CD8-positive, alpha-beta memory T cell (primary cell): ENCODE measurements around the gene CYP2S1. TPM values are rescaled to one million over a fixed set of nuclear protein-coding genes. Genes with fewer than 3 reads are reported as not detected.

Experiments used
- CTCF ChIA-PET: fragments of 350-600 bp; sonication (Branson Sonifier 250); formaldehyde crosslinking; loops from one replicate; lab custom pipeline; 2021; ENCODE audit warnings: antibody characterized with exemption; lab: Charles Lee
- POLR2A ChIA-PET: fragments of 350-600 bp; sonication (Branson Sonifier 250); formaldehyde crosslinking; loops from one replicate; lab custom pipeline; 2021; ENCODE audit warnings: antibody characterized with exemption; lab: Charles Lee
- DNase-seq, 5 donors: peaks; one replicate each; pipeline versions ENCODE4 v3.0.0 to v3.0.0-alpha.2; 2020 to 2022; ENCODE audit warnings: mixed read lengths in 1 of 5
- H3K27ac ChIP-seq: one replicate; pipeline ENCODE4 v1.7.0; 2013; ENCODE audit warnings: low read depth, mild to moderate bottlenecking, low read length, moderate library complexity
- H3K27me3 ChIP-seq: 2 replicates; pipeline ENCODE4 v1.7.0; 2013; ENCODE audit warnings: low read length, mild to moderate bottlenecking; ENCODE audit not compliant: insufficient read depth, poor library complexity, severe bottlenecking
- H3K36me3 ChIP-seq: 2 replicates; pipeline ENCODE4 v1.7.0; 2013; ENCODE audit warnings: mild to moderate bottlenecking, low read length, moderate library complexity; ENCODE audit not compliant: insufficient read depth
- H3K4me1 ChIP-seq: 2 replicates; pipeline ENCODE4 v1.7.0; 2013; ENCODE audit warnings: mild to moderate bottlenecking, low read length, moderate library complexity; ENCODE audit not compliant: insufficient read depth
- H3K4me3 ChIP-seq: 2 replicates; pipeline ENCODE4 v1.7.0; 2013; ENCODE audit warnings: mild to moderate bottlenecking, low read length
- H3K9me3 ChIP-seq: 2 replicates; pipeline ENCODE4 v1.7.0; 2013; ENCODE audit warnings: mild to moderate bottlenecking, low read length
- H3K27ac Mint-ChIP-seq, 8 donors: one replicate each; pipeline ENCODE4 v1.8.0; 2020 to 2021; ENCODE audit warnings: mixed read lengths in 8 of 8, mild to moderate bottlenecking in 6 of 8, inconsistent platforms in 3 of 8, moderate library complexity in 3 of 8
- H3K27me3 Mint-ChIP-seq, 2 donors: one replicate each; pipeline ENCODE4 v1.8.0; 2020 to 2021; ENCODE audit warnings: mixed read lengths in 2 of 2, mild to moderate bottlenecking in 1 of 2, moderate library complexity in 1 of 2
- H3K36me3 Mint-ChIP-seq, 3 donors: one replicate each; pipeline ENCODE4 v1.8.0; 2020 to 2021; ENCODE audit warnings: mixed read lengths in 3 of 3, inconsistent platforms in 1 of 3, mild to moderate bottlenecking in 1 of 3
- H3K4me1 Mint-ChIP-seq, 3 donors: one replicate each; pipeline ENCODE4 v1.8.0; 2020 to 2021; ENCODE audit warnings: mixed read lengths in 3 of 3, inconsistent platforms in 1 of 3, mild to moderate bottlenecking in 1 of 3
- H3K4me3 Mint-ChIP-seq, 7 donors: one replicate each; pipeline ENCODE4 v1.8.0; 2020 to 2021; ENCODE audit warnings: mixed read lengths in 7 of 7, mild to moderate bottlenecking in 6 of 7, moderate library complexity in 4 of 7, inconsistent platforms in 2 of 7
- H3K9me3 Mint-ChIP-seq, 5 donors: one replicate each; pipeline ENCODE4 v1.8.0; 2020 to 2022; ENCODE audit warnings: mixed read lengths in 5 of 5, mild to moderate bottlenecking in 3 of 5, moderate library complexity in 2 of 5, inconsistent platforms in 1 of 5
- polyA plus RNA-seq: library from polyadenylated mRNA; unstranded; fragments of 300-500 nt; fragmentation: Illumina TruSeq; gene quantifications from one replicate; pipeline ENCODE4 v1.2.3, GENCODE V29; 2021
- total RNA-seq, 2 experiments: library from RNA; stranded (reverse); gene quantifications; one replicate each; pipeline ENCODE4 v1.2.3, GENCODE V29; 2021

Gene CYP2S1
- total and polyA plus RNA-seq, 3 experiments from 2014 or later: not detected

DNA sequence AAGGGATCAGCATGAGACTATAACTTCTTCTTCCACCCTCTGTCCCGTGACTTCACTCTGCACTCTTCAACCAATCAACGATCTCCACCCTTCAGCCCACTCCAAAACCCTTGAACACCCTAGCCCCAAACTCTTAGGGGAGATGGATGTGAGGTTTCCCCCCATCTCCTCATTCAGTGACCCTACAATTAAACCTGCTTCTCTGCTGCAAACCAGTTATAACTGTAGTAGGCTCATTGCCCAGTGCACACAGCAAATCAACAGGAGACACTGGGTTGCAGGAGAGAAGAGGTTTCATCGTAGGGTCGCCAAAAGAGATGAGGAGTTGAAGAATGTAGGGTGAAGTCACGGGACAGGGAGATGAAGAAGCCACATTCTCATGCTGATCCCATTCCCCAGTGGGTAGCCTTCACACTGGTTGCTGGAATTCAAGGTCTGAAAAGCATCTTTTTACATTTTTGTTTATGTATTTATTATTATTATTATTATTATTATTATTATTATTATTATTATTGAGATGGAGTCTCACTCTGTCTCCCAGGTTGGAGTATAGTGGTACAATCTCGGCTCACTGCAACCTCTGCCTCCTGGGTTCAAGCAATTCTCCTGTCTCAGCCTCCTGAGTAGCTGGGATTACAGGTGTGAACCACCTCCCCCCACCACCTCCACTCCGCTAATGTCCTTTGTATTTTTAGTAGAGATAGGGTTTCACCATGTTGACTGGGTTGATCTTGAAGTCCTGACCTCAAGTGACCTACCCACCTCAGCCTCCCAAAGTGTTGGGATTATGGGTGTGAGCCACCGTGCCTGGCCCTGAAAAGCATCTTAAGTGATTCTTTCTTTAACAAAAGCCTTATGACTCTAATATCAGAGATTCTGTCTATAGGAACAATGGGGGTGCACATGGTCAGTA, 5.8 kb upstream of the CYP2S1 start:
- Mint-ChIP-seq H3K9me3 (peaks cover 0 to 3% (median 0%) of the 10 kb centered on the region in 5 donors), H3K4me1 (peaks cover 0 to 1% (median 0%) of the 10 kb centered on the region in 3 donors), H3K36me3 (no peaks in the 10 kb centered on the region), H3K4me3 (no peak overlapping the region), H3K27me3 (peaks cover 22 to 32% of the 10 kb centered on the region in 2 donors), H3K27ac (no peak overlapping the region)
- DNase-seq: no peak
- Histone ChIP-seq H3K4me3 (no peak overlapping the region), H3K9me3 (no peaks in the 10 kb centered on the region), H3K4me1 (no peaks in the 10 kb centered on the region), H3K27me3 (peaks cover 7% of the 10 kb centered on the region), H3K36me3 (no peaks in the 10 kb centered on the region), H3K27ac (no peak overlapping the region)
- ChIA-PET POLR2A (no interaction called here), CTCF (no interaction called here)

DNA sequence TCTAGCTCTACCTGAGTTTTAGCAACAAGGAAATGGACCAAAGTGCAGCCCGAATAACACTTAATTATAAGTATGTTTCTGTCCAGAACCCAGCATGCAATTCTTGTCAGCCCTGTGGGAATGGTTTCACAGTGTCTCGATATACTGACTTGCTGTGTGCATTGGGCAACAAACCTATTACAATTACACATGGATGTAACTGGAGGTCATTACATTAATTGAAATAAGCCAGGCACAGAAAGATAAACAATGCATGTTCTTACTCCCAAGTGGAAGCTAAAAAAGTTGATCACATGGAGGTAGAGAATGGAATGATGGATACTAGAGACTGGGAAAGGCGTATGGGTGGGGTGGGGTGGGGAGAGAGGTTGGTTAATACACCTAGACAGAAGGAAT, 5.1 kb upstream of the CYP2S1 start:
- Mint-ChIP-seq H3K4me1 (peaks cover 5 to 7% (median 5%) of the 10 kb centered on the region in 3 donors), H3K36me3 (no peaks in the 10 kb centered on the region), H3K27ac (no peak overlapping the region), H3K27me3 (peaks cover 26 to 38% of the 10 kb centered on the region in 2 donors), H3K9me3 (peaks cover 0 to 3% (median 0%) of the 10 kb centered on the region in 5 donors), H3K4me3 (no peak overlapping the region)
- Histone ChIP-seq H3K4me3 (no peak overlapping the region), H3K36me3 (no peaks in the 10 kb centered on the region), H3K9me3 (no peaks in the 10 kb centered on the region), H3K4me1 (peaks cover 3% of the 10 kb centered on the region), H3K27ac (no peak overlapping the region), H3K27me3 (peaks cover 12% of the 10 kb centered on the region)
- ChIA-PET POLR2A (no interaction called here), CTCF (no interaction called here)
- no peak for DNase-seq

DNA sequence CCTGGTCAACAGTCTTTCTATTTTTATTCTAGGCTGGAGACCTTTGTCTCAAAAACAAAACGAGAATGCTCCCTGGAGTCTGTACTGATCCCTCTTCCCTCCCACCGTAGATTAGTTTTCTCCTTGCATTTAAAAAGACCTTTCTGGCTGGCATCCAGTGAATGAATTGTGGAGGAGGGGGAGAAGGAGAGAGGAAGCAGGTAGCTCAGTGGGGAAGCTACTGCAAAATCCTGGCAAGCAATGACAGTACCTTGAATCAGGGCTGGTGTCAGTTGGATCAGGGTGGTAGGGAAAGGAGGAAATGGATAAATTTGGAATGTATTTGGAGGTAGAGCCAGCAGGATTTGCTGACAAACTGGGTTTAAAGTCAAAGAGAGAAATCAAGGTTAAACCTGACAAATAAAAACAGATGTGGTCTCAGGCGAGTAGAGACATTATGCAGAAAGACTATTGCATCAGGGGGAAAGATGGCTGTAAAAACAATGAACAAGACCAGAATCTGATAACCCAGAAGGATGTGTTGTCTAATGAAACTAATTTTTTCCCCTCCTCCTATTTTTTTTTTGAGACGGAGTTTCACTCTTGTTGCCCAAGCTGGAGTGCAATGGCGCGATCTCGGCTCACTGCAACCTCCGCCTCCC, 3.5 kb upstream of the CYP2S1 start:
- peak overlapping the region in 1 of 8 donors; percentile 34 for H3K27ac Mint-ChIP-seq

DNA sequence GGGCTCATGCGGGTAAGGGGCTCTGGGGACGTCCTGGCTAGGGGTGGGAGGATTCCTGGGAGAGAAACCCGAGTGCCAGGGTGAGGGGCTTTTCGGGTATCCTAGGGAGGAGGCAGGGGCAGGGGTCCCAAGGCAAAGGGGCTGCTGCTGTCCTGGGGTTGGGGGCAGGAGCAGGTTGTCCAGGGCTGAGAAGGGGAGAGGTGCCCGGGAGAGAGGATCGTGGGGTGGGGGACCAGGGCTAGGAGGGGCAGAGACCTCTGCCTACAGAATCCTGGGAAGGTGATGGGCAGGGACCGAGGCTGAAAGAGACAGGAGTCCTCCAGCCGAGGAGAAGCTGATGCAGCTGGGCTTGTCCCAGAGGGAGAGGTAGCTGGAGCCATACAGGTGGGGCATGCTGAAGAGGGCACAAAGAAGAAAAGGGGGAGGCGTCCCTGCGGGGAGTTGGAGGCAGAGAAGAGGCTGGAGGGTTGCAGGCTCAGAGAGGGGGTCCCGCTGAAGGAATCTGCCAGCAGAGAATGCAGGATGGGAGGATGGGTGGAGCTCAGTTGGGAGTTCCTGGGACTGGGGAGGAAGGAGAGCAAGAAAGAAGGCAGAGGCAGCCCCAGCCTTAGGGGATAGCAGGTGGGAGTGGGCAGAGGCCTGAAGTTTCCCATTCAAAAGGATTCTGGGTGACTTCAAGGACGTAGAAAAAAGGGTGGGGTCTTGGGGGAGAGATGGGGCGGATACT, 574 bp downstream of the CYP2S1 start:
- Mint-ChIP-seq H3K9me3 (peaks cover 0 to 3% (median 0%) of the 10 kb centered on the region in 5 donors), H3K36me3 (no peaks in the 10 kb centered on the region), H3K4me1 (peaks cover 5 to 13% (median 13%) of the 10 kb centered on the region in 3 donors), H3K4me3 (peak overlapping the region in 2 of 7 donors; percentile 17 to 23), H3K27ac (peak overlapping the region in 1 of 8 donors; percentile 52), H3K27me3 (peaks cover 34 to 56% of the 10 kb centered on the region in 2 donors)
- DNase-seq: no peak
- no peaks in the 10 kb centered on the region for H3K36me3 ChIP-seq
- no peak overlapping the region for H3K27ac ChIP-seq
- no peak overlapping the region for H3K4me3 ChIP-seq
- H3K27me3 ChIP-seq: peaks cover 12% of the 10 kb centered on the region
- POLR2A ChIA-PET: interaction anchor here (0.7 kb wide), 1 partner anchor 69 kb away, joined by 3 read pairs; no protein-coding TSS in a partner anchor
- CTCF ChIA-PET: no interaction called here
- peaks cover 3% of the 10 kb centered on the region for H3K4me1 ChIP-seq
- no peaks in the 10 kb centered on the region for H3K9me3 ChIP-seq

More for the DNA sequence above, 3.5 kb upstream of the CYP2S1 start:
- no peaks in the 10 kb centered on the region for H3K9me3 ChIP-seq
- Mint-ChIP-seq H3K4me3 (no peak overlapping the region), H3K27me3 (peaks cover 31 to 44% of the 10 kb centered on the region in 2 donors), H3K4me1 (peaks cover 5 to 13% (median 13%) of the 10 kb centered on the region in 3 donors), H3K9me3 (peaks cover 0 to 3% (median 0%) of the 10 kb centered on the region in 5 donors), H3K36me3 (no peaks in the 10 kb centered on the region)
- ChIA-PET CTCF (no interaction called here), POLR2A (no interaction called here)
- no peak overlapping the region for H3K27ac ChIP-seq
- peaks cover 12% of the 10 kb centered on the region for H3K27me3 ChIP-seq
- no peak overlapping the region for H3K4me3 ChIP-seq
- peaks cover 3% of the 10 kb centered on the region for H3K4me1 ChIP-seq
- no peaks in the 10 kb centered on the region for H3K36me3 ChIP-seq
- DNase-seq: no peak

DNA sequence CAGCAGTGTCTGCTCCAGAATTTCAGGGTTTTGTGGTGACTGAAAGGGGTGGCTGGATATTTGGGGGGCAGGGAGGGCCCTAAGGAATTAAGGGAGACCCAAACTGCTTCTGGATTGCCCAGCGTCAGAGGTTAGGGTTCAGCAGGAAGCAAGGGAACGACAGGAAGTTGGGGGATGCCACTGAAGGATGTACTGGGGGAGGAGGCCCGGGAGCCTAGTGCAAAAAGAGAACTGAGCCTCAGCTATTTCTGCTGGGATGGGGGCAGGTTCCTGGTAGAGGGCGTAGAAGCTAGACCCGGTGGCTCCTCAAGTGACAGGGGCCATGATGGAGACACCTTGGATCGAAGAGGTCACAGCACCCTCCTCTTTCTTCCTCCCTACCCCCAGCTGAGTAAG, 1.1 kb downstream of the CYP2S1 start:
- H3K36me3 ChIP-seq: no peaks in the 10 kb centered on the region
- peaks cover 0 to 3% (median 0%) of the 10 kb centered on the region in 5 donors for H3K9me3 Mint-ChIP-seq
- CTCF ChIA-PET: no interaction called here
- H3K27me3 Mint-ChIP-seq: peaks cover 36 to 60% of the 10 kb centered on the region in 2 donors
- POLR2A ChIA-PET: no interaction called here
- H3K27ac ChIP-seq: no peak overlapping the region
- no peak for DNase-seq
- peak overlapping the region in 1 of 7 donors; percentile 23 for H3K4me3 Mint-ChIP-seq
- H3K27ac Mint-ChIP-seq: no peak overlapping the region
- H3K4me3 ChIP-seq: no peak overlapping the region
- no peaks in the 10 kb centered on the region for H3K36me3 Mint-ChIP-seq
- peaks cover 3% of the 10 kb centered on the region for H3K4me1 ChIP-seq
- H3K27me3 ChIP-seq: peaks cover 12% of the 10 kb centered on the region
- H3K9me3 ChIP-seq: no peaks in the 10 kb centered on the region
- H3K4me1 Mint-ChIP-seq: peaks cover 5 to 13% (median 13%) of the 10 kb centered on the region in 3 donors

DNA sequence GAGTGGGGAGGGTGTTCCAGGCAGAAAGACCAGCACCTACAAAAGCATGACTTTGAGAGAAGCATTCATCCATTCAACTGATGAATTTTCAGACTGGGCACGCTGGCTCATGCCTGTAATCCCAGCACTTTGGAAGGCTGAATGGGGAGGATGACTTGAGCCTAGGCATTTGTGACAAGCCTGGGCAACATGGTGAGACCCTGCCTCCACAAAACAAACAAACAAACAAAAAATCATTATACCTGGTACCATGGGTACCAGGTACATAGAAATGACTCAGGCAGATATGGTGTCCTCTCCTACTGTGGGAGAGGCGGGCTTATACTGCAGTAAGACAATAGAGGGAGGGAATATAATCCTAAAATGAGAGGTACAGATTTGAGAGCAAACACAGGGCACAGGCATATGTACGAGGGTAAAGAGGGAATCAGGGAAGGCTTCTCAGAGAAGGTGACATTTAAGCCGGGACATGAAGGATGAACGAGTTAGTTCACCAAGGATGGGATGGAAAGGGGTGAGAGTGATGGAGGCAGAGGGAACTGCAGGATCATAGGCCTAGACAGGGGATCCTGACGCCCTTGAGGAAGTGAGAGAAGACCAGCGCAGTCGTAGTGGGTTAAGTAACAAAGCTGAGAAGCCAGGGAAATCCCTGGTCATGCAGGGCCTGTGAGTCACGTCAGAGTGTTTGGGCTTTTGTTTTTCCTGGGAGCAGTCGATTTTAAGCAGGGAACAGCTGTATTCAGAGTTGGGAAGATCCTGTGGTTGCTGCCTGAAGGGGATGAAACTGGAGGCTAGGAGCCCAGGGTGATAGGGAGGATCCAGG, 2.9 kb downstream of the CYP2S1 start:
- no peaks in the 10 kb centered on the region for H3K9me3 Mint-ChIP-seq
- no peak overlapping the region for H3K4me3 Mint-ChIP-seq
- H3K4me1 ChIP-seq: peaks cover 3% of the 10 kb centered on the region
- H3K27ac ChIP-seq: no peak overlapping the region
- CTCF ChIA-PET: no interaction called here
- no peaks in the 10 kb centered on the region for H3K9me3 ChIP-seq
- peaks cover 5 to 13% (median 13%) of the 10 kb centered on the region in 3 donors for H3K4me1 Mint-ChIP-seq
- H3K27ac Mint-ChIP-seq: no peak overlapping the region
- no peaks in the 10 kb centered on the region for H3K36me3 ChIP-seq
- peaks cover 28 to 48% of the 10 kb centered on the region in 2 donors for H3K27me3 Mint-ChIP-seq
- no peak for DNase-seq
- H3K27me3 ChIP-seq: peaks cover 12% of the 10 kb centered on the region
- POLR2A ChIA-PET: no interaction called here
- no peaks in the 10 kb centered on the region for H3K36me3 Mint-ChIP-seq
- H3K4me3 ChIP-seq: no peak overlapping the region

DNA sequence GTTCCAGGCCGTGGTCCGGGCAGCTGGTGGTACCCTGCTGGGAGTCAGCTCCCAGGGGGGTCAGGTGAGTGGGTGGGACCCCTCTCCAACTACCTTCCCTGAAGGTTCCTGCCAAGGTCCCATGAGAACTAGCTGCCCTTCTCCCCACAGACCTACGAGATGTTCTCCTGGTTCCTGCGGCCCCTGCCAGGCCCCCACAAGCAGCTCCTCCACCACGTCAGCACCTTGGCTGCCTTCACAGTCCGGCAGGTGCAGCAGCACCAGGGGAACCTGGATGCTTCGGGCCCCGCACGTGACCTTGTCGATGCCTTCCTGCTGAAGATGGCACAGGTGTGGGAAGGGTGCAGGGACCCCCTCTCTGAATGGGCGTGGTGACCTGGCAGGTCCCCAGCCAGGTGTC, 5.5 kb downstream of the CYP2S1 start:
- Histone ChIP-seq H3K27me3 (no peaks in the 10 kb centered on the region), H3K36me3 (no peaks in the 10 kb centered on the region), H3K4me3 (no peak overlapping the region), H3K27ac (no peak overlapping the region), H3K4me1 (no peaks in the 10 kb centered on the region), H3K9me3 (no peaks in the 10 kb centered on the region)
- Mint-ChIP-seq H3K9me3 (no peaks in the 10 kb centered on the region), H3K36me3 (no peaks in the 10 kb centered on the region), H3K27me3 (peaks cover 14 to 32% of the 10 kb centered on the region in 2 donors), H3K27ac (no peak overlapping the region), H3K4me1 (peaks cover 0 to 6% (median 5%) of the 10 kb centered on the region in 3 donors), H3K4me3 (no peak overlapping the region)
- ChIA-PET POLR2A (no interaction called here), CTCF (no interaction called here)
- DNase-seq: no peak
